ENCODE measurements around the gene PLAC9.

Gene PLAC9

DNA sequence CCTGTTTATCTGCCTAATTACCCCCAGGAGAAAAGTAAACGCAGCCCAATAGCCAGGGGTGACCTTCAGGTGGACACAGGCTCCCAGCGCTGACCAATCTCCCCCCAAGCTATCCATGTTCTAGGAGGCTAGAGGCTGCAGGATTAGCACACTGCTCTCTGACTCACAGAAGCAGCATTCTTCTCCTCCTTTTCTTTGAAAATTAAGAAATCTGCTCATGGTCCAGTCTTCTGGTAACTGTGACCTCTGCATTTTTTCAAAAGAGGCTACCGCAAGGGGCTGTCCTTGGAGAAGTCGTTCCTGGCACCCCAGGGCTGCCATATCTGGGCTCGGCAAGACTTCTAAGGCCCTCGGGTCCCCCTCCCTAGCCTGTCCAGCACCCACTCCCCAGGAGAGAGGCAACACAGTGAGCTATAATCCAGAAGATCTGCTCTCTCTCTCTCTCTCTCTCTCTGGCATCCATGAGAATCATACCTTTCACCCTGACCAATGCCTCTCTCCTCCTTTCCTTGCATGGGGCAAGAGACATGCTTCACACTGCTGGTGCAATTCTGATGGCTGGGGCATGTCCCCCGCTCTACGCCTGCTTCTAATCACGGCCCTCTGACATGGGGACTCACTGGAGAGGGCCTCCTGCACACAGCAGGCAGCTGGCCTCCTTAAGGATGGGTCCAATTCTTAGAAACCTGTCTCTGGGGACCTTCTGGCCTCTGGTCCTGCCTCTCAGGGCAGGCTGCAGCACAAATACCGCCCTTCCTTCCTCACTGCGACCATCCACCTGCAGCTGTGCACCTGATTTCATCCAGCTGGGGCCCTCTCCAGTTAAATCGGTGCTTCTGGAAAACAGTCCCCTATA is 45.5 kb downstream of the PLAC9 start:
- H3K36me3 ChIP-seq (ENCODE audit: low read length): no peaks in the 10 kb centered on the region
- H4K20me1 ChIP-seq (ENCODE audit: low read depth, low read length): no peaks in the 10 kb centered on the region
- H3K79me2 ChIP-seq (ENCODE audit: insufficient read depth, low read length): peaks cover 61% of the 10 kb centered on the region

DNA sequence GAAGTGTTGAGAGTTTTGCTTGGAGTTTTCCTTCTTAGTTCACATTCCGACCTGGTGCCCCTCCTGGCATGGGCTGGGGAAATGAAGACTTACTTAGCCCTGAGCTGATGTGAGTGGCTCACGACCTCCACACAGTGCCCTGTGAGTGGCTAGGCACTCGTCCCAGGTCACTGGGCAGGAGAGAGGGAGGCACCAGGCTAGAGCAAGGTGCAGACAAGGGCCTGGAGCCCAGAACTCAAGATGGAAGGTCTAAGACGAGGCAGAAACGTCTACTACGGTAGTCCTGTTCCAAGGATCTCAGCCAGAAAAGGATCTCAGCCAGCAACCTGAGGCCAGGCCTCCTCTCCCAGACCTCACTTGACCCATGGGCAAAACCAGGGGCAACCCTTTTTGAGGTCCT is 50.5 kb downstream of the PLAC9 start:
- Histone ChIP-seq H3K9ac (ENCODE audit: low read length) (no peak overlapping the region), H4K20me1 (ENCODE audit: low read depth, low read length) (no peaks in the 10 kb centered on the region), H3K4me3 (ENCODE audit: insufficient read depth, low read length, poor library complexity, severe bottlenecking) (no peak overlapping the region), H3K36me3 (ENCODE audit: low read length) (no peaks in the 10 kb centered on the region), H3K79me2 (ENCODE audit: insufficient read depth, low read length) (peaks cover 86% of the 10 kb centered on the region), H2AFZ (ENCODE audit: low read depth, low read length, severe bottlenecking) (no peak overlapping the region), H3F3A (ENCODE audit: insufficient read depth) (peaks cover 5% of the 10 kb centered on the region), H3K27ac (ENCODE audit: low read depth, low read length) (no peak overlapping the region), H3K4me2 (ENCODE audit: low read depth, low read length, poor library complexity, severe bottlenecking) (no peak overlapping the region), H3K27me3 (ENCODE audit: low read length) (no peaks in the 10 kb centered on the region), H3K9me2 (replicated peaks; ENCODE audit: insufficient read depth, low read length) (no peaks in the 10 kb centered on the region), H3K9me3 (ENCODE audit: insufficient read depth, low read length) (no peaks in the 10 kb centered on the region)
- no peak for TF ChIP-seq EZH2phosphoT487 (conservative IDR thresholded peaks at IDR 0.05; ENCODE audit: low read length)
- TF ChIP-seq, protein P1, sequence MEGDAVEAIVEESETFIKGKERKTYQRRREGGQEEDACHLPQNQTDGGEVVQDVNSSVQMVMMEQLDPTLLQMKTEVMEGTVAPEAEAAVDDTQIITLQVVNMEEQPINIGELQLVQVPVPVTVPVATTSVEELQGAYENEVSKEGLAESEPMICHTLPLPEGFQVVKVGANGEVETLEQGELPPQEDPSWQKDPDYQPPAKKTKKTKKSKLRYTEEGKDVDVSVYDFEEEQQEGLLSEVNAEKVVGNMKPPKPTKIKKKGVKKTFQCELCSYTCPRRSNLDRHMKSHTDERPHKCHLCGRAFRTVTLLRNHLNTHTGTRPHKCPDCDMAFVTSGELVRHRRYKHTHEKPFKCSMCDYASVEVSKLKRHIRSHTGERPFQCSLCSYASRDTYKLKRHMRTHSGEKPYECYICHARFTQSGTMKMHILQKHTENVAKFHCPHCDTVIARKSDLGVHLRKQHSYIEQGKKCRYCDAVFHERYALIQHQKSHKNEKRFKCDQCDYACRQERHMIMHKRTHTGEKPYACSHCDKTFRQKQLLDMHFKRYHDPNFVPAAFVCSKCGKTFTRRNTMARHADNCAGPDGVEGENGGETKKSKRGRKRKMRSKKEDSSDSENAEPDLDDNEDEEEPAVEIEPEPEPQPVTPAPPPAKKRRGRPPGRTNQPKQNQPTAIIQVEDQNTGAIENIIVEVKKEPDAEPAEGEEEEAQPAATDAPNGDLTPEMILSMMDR (IDR thresholded peaks at IDR 0.05; ENCODE audit: insufficient read depth, low read length, poor library complexity, severe bottlenecking): no peak

More for the DNA sequence above, 45.5 kb downstream of the PLAC9 start:
- H3K9ac ChIP-seq (ENCODE audit: low read length): no peak overlapping the region
- TF ChIP-seq, protein P1 (IDR thresholded peaks at IDR 0.05; ENCODE audit: insufficient read depth, low read length, poor library complexity, severe bottlenecking): no peak
- TF ChIP-seq EZH2phosphoT487 (conservative IDR thresholded peaks at IDR 0.05; ENCODE audit: low read length): no peak
- no peak overlapping the region for H3K4me3 ChIP-seq (ENCODE audit: insufficient read depth, low read length, poor library complexity, severe bottlenecking)
- H3F3A ChIP-seq (ENCODE audit: insufficient read depth): no peaks in the 10 kb centered on the region
- no peaks in the 10 kb centered on the region for H3K27me3 ChIP-seq (ENCODE audit: low read length)
- no peak overlapping the region for H3K27ac ChIP-seq (ENCODE audit: low read depth, low read length)
- H2AFZ ChIP-seq (ENCODE audit: low read depth, low read length, severe bottlenecking): no peak overlapping the region
- H3K9me2 ChIP-seq (replicated peaks; ENCODE audit: insufficient read depth, low read length): no peaks in the 10 kb centered on the region
- no peaks in the 10 kb centered on the region for H3K9me3 ChIP-seq (ENCODE audit: insufficient read depth, low read length)
- H3K4me2 ChIP-seq (ENCODE audit: low read depth, low read length, poor library complexity, severe bottlenecking): no peak overlapping the region

DNA sequence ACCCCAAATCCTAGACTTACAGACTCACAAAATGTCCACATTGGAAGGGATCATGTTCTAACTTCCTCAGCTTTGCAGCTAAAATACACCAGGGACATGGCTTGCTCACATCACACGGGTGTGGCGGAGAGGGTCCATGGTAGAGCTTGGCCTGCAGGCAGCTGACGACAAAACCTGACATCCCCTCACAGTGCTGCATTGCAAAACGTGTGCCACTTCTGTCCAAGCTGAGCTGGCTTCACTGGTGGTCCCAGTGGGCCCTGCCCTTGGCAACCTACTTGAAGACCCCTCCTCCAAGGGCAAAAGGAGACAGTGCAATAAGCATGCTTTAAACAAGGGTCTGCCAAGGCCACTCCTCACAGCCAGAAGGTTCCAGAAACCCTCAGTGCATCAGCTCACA is 50.9 kb downstream of the PLAC9 start:
- Histone ChIP-seq H3K79me2 (ENCODE audit: insufficient read depth, low read length) (peaks cover 83% of the 10 kb centered on the region), H4K20me1 (ENCODE audit: low read depth, low read length) (no peaks in the 10 kb centered on the region), H3K9ac (ENCODE audit: low read length) (no peak overlapping the region)

More for the DNA sequence above, 50.9 kb downstream of the PLAC9 start:
- H3K9me2 ChIP-seq (replicated peaks; ENCODE audit: insufficient read depth, low read length): no peaks in the 10 kb centered on the region
- no peak overlapping the region for H2AFZ ChIP-seq (ENCODE audit: low read depth, low read length, severe bottlenecking)
- no peak overlapping the region for H3K27ac ChIP-seq (ENCODE audit: low read depth, low read length)
- TF ChIP-seq, protein P1 (IDR thresholded peaks at IDR 0.05; ENCODE audit: insufficient read depth, low read length, poor library complexity, severe bottlenecking): no peak
- no peak for TF ChIP-seq EZH2phosphoT487 (conservative IDR thresholded peaks at IDR 0.05; ENCODE audit: low read length)
- H3K4me2 ChIP-seq (ENCODE audit: low read depth, low read length, poor library complexity, severe bottlenecking): no peak overlapping the region
- no peak overlapping the region for H3K4me3 ChIP-seq (ENCODE audit: insufficient read depth, low read length, poor library complexity, severe bottlenecking)
- no peaks in the 10 kb centered on the region for H3K27me3 ChIP-seq (ENCODE audit: low read length)
- no peaks in the 10 kb centered on the region for H3K9me3 ChIP-seq (ENCODE audit: insufficient read depth, low read length)
- H3F3A ChIP-seq (ENCODE audit: insufficient read depth): peaks cover 9% of the 10 kb centered on the region
- H3K36me3 ChIP-seq (ENCODE audit: low read length): no peaks in the 10 kb centered on the region

Measured in SU-DHL-6 (cell line).